B cell (primary cell): ENCODE data around the gene GPR62. TPM values are rescaled to one million over a fixed set of nuclear protein-coding genes. Genes with fewer than 3 reads are reported as not detected.

Experiments used
- ATAC-seq: fragments of 200-7000 bp; cut with Tn5 transposase; one replicate; pipeline ENCODE4 v1.10.0; 2021; ENCODE audit warnings: low read depth, mild to moderate bottlenecking, moderate number of reproducible peaks, moderate library complexity
- CTCF ChIA-PET: fragments of 350-600 bp; sonication (Branson Sonifier 250); formaldehyde crosslinking; loops from one replicate; lab custom pipeline; 2021; ENCODE audit warnings: antibody characterized with exemption, inconsistent platforms; lab: Charles Lee
- POLR2A ChIA-PET: fragments of 350-600 bp; sonication (Branson Sonifier 250); formaldehyde crosslinking; loops from one replicate; lab custom pipeline; 2021; ENCODE audit warnings: antibody characterized with exemption; lab: Charles Lee
- DNase-seq: peaks from one replicate; pipeline ENCODE4 v3.0.0; 2013
- H2AFZ ChIP-seq: 2 replicates; pipeline ENCODE4 v1.6.1; 2012; ENCODE audit warnings: mild to moderate bottlenecking, low read depth, low read length; ENCODE audit not compliant: insufficient read depth, poor library complexity, severe bottlenecking
- H3K27ac ChIP-seq, 2 donors: 1 replicate in 1 of 2; 2 replicates in 1 of 2; pipeline ENCODE4 v1.5.1; 2012 to 2013; ENCODE audit warnings: low read length in 2 of 2, mild to moderate bottlenecking in 2 of 2, moderate library complexity in 1 of 2
- H3K27me3 ChIP-seq, 4 experiments: fragments of 200-600 bp in 1 of 4; sonication (generic) in 1 of 4; replicated peaks in 1 of 4; 1 replicate in 2 of 4; 2 replicates in 2 of 4; pipeline versions ENCODE4 v1.6.1 to v1.7.0; 2013 to 2016; ENCODE audit warnings: low read length in 3 of 4, mild to moderate bottlenecking in 2 of 4, mixed read lengths in 1 of 4, moderate library complexity in 1 of 4; ENCODE audit not compliant: insufficient read depth in 4 of 4, control insufficient read depth in 3 of 4; ENCODE audit errors: control extremely low read depth in 1 of 4
- H3K36me3 ChIP-seq, 2 experiments: replicated peaks in 1 of 2; 1 replicate in 1 of 2; 2 replicates in 1 of 2; pipeline versions ENCODE4 v1.6.1 to v1.7.1; 2013; ENCODE audit warnings: low read length in 1 of 2; ENCODE audit not compliant: insufficient read depth in 2 of 2, control insufficient read depth in 1 of 2; ENCODE audit errors: control extremely low read depth in 1 of 2, extremely low read depth in 1 of 2
- H3K4me1 ChIP-seq, 2 donors: fragments of 200-600 bp in 1 of 2; sonication (generic) in 1 of 2; 1 replicate in 1 of 2; 2 replicates in 1 of 2; pipeline versions ENCODE4 v1.5.1 to v1.6.1; 2013 to 2017; ENCODE audit warnings: low read length in 2 of 2; ENCODE audit not compliant: control insufficient read depth in 2 of 2, insufficient read depth in 2 of 2
- H3K4me2 ChIP-seq: replicated peaks from 2 replicates; pipeline ENCODE3; 2012; ENCODE audit warnings: mild to moderate bottlenecking, low read depth, low read length; ENCODE audit not compliant: poor library complexity, severe bottlenecking
- H3K4me3 ChIP-seq, 5 experiments: fragments of 200-600 bp in 1 of 5; sonication (generic) in 1 of 5; 1 replicate in 3 of 5; 2 replicates in 2 of 5; pipeline versions ENCODE4 v1.5.1 to v1.7.0; 2011 to 2016; ENCODE audit warnings: low read length in 4 of 5, mild to moderate bottlenecking in 4 of 5, low read depth in 2 of 5, control low read depth in 1 of 5, moderate library complexity in 1 of 5; ENCODE audit not compliant: insufficient read depth in 1 of 5; ENCODE audit errors: control extremely low read depth in 1 of 5, extremely low read depth in 1 of 5
- H3K79me2 ChIP-seq: fragments of 200-600 bp; sonication (generic); one replicate; pipeline ENCODE4 v1.6.0; 2016; ENCODE audit warnings: low read length; ENCODE audit not compliant: control insufficient read depth, insufficient read depth
- H3K9ac ChIP-seq: fragments of 200-600 bp; sonication (generic); 2 replicates; pipeline ENCODE4 v1.6.1; 2017; ENCODE audit warnings: mild to moderate bottlenecking, low read length, moderate library complexity
- H3K9me3 ChIP-seq, 3 donors: one replicate each; pipeline versions ENCODE4 v1.6.1 to v1.7.1; 2013; ENCODE audit warnings: low read length in 2 of 3; ENCODE audit not compliant: control insufficient read depth in 2 of 3, insufficient read depth in 1 of 3; ENCODE audit errors: control extremely low read depth in 1 of 3
- H4K20me1 ChIP-seq: 2 replicates; pipeline ENCODE4 v1.6.0; 2012; ENCODE audit warnings: mild to moderate bottlenecking, low read length; ENCODE audit not compliant: insufficient read depth, control insufficient read depth, poor library complexity, severe bottlenecking
- H3K27ac Mint-ChIP-seq: one replicate; pipeline ENCODE4 v1.8.0; 2021; ENCODE audit warnings: mixed read lengths
- H3K27me3 Mint-ChIP-seq: one replicate; pipeline ENCODE4 v1.8.0; 2021; ENCODE audit warnings: mixed read lengths
- H3K4me1 Mint-ChIP-seq: one replicate; pipeline ENCODE4 v1.8.0; 2021; ENCODE audit warnings: mixed read lengths
- H3K4me3 Mint-ChIP-seq: one replicate; pipeline ENCODE4 v1.8.0; 2021; ENCODE audit warnings: mixed read lengths
- H3K9me3 Mint-ChIP-seq: one replicate; pipeline ENCODE4 v1.8.0; 2022; ENCODE audit warnings: mixed read lengths; ENCODE audit not compliant: insufficient read depth
- EZH2 ChIP-seq: IDR thresholded peaks from 2 replicates; pipeline ENCODE4 v1.6.1; 2012; ENCODE audit warnings: borderline replicate concordance, low read depth, mild to moderate bottlenecking, moderate library complexity, low read length; ENCODE audit not compliant: insufficient read depth, poor library complexity, severe bottlenecking
- whole genome bisulfite sequencing: methylation state at CpG from one replicate; pipeline ENCODE4 v1.1.5; 2013; ENCODE audit warnings: missing lambda C conversion rate; ENCODE audit not compliant: insufficient coverage; 5-methylcytosine and 5-hydroxymethylcytosine counted together
- intact Hi-C: fragments of 100-400 bp; cut with micrococcal nuclease; formaldehyde crosslinking; loops from one replicate; pipeline ENCODE4 v1.10.0; 2022
- polyA plus RNA-seq: library from polyadenylated mRNA; depleted of rRNA; stranded (reverse); fragments of >200 nt; gene quantifications from 2 replicates; pipeline ENCODE4 v1.2.3, GENCODE V29; 2012
- total RNA-seq, 2 donors: library from RNA; stranded (reverse); fragments of 120-200 nt in 1 of 2; gene quantifications; 1 replicate in 1 of 2; 2 replicates in 1 of 2; pipeline versions ENCODE4 v1.2.3 to v1.2.4, GENCODE V29; 2013 to 2022
- TF ChIP-seq, protein P1 (sequence below): fragments of 200-600 bp; IDR thresholded peaks from one replicate; pipeline ENCODE4 v1.8.0; 2022; ENCODE audit warnings: antibody characterized with exemption, mild to moderate bottlenecking

GPR62 gene
- total and polyA plus RNA-seq, 2 donors (not counting 1 experiment from before 2014, with no cell fraction given): not detected

DNA sequence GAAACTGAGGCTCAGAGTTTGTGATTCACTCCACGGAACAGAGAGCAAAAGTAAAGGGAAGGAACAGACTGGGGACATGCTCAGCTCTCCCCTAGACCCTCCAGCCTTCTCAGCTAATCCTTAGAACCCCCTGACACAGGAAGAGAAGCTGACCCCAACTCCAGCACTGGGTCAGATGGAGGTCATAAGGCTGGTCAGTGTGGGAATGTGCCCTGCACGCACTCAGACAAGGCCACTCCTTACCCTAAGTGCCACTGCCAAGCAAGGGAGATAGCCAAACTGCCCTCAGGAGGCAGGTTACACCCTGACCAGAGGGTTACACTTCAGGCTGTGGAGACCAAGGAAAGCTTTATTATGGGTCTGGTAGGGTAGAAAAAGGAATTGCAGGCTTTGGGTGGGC, 39.3 kb downstream of the GPR62 start:
- TF ChIP-seq, protein P1, sequence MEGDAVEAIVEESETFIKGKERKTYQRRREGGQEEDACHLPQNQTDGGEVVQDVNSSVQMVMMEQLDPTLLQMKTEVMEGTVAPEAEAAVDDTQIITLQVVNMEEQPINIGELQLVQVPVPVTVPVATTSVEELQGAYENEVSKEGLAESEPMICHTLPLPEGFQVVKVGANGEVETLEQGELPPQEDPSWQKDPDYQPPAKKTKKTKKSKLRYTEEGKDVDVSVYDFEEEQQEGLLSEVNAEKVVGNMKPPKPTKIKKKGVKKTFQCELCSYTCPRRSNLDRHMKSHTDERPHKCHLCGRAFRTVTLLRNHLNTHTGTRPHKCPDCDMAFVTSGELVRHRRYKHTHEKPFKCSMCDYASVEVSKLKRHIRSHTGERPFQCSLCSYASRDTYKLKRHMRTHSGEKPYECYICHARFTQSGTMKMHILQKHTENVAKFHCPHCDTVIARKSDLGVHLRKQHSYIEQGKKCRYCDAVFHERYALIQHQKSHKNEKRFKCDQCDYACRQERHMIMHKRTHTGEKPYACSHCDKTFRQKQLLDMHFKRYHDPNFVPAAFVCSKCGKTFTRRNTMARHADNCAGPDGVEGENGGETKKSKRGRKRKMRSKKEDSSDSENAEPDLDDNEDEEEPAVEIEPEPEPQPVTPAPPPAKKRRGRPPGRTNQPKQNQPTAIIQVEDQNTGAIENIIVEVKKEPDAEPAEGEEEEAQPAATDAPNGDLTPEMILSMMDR: no peak
- TF ChIP-seq EZH2: no peak
- Mint-ChIP-seq H3K4me3 (peak overlapping the region; percentile 100), H3K27ac (no peak overlapping the region), H3K9me3 (no peaks in the 10 kb centered on the region), H3K27me3 (peaks cover 6% of the 10 kb centered on the region), H3K4me1 (peaks cover 33% of the 10 kb centered on the region)
- WGBS: no CpG with 5 or more reads among the region's 2 CpGs
- ATAC-seq (no peak), DNase-seq (no peak)
- Histone ChIP-seq H3K27me3 (no peaks in the 10 kb centered on the region), H3K4me1 (peaks cover 13 to 19% of the 10 kb centered on the region in 2 donors), H2AFZ (no peak overlapping the region), H3K36me3 (peaks cover 0 to 26% of the 10 kb centered on the region in 2 experiments), H4K20me1 (peaks cover 37% of the 10 kb centered on the region), H3K9ac (peak overlapping the region; percentile 90), H3K4me2 (peak overlapping the region; percentile 88), H3K27ac (peak overlapping the region in 1 of 2 donors; percentile 87), H3K4me3 (peak overlapping the region in 2 of 5 experiments; percentile 9 to 99), H3K9me3 (no peaks in the 10 kb centered on the region), H3K79me2 (peaks cover 17% of the 10 kb centered on the region)
- POLR2A ChIA-PET: interaction anchor here (0.5 to 2.5 kb wide), 3 partner anchors 12 to 1666 kb away, joined by 3 to 25 read pairs (median 4); partner anchors contain the start of gene ACY1
- CTCF ChIA-PET: interaction anchor here (0.7 to 2.7 kb wide), 6 partner anchors 11 to 1383 kb away, joined by 3 to 25 read pairs (median 5); partner anchors contain the start of genes ABHD14A, ABHD14B, ACY1 and RRP9
- intact Hi-C loops: loop anchor here (2.0 kb wide), 2 partner anchors 20 to 542 kb away; partner anchors contain the start of genes ABHD14A, ABHD14B and UQCC5
